ENCODE measurements around the gene RNF166.

DNA sequence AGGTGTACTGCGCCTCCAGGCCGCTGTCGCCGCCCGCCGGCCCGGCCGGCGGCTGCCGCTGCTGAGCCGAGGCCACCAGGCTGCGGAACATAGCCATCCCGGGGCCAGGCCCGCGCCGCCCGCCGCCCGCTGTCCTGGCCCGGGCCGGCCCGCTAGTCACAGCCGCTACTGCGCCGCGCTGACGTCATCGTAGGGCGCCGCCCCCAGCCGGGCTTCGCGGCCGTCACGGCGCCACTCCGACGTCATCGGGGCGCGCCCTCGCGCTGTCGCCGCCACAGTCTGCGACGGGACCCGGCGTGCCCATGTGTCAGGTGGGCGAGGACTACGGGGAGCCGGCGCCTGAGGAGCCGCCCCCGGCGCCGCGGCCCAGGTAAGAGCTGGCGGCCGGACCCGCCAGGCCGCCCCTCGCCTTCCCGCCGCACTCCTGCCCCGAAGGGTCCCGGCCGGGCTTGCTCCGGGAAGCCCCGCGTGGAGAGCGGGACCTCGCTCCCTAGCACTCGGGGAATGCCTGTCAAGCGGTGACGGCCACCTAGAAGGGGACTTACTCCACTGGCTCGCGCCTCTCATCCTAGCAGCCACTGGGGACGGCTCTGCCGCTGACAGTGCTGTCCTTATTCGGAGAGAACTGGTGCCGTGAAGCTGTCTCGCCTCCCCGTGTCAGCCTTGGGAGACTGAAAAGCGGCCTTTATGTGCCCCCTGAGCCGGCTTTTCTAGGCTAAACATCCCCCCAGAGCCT lies at the start of gene RNF166, which contains the start of gene CTU2:
- TF ChIP-seq, protein P1, sequence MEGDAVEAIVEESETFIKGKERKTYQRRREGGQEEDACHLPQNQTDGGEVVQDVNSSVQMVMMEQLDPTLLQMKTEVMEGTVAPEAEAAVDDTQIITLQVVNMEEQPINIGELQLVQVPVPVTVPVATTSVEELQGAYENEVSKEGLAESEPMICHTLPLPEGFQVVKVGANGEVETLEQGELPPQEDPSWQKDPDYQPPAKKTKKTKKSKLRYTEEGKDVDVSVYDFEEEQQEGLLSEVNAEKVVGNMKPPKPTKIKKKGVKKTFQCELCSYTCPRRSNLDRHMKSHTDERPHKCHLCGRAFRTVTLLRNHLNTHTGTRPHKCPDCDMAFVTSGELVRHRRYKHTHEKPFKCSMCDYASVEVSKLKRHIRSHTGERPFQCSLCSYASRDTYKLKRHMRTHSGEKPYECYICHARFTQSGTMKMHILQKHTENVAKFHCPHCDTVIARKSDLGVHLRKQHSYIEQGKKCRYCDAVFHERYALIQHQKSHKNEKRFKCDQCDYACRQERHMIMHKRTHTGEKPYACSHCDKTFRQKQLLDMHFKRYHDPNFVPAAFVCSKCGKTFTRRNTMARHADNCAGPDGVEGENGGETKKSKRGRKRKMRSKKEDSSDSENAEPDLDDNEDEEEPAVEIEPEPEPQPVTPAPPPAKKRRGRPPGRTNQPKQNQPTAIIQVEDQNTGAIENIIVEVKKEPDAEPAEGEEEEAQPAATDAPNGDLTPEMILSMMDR (IDR thresholded peaks at IDR 0.05) = no peak
- TF ChIP-seq CREM (CRISPR knock-in tag; IDR thresholded peaks at IDR 0.05) = peak; percentile 100
- TF ChIP-seq TEAD4 (CRISPR knock-in tag; IDR thresholded peaks at IDR 0.05) = no peak
- TF ChIP-seq, protein P2, sequence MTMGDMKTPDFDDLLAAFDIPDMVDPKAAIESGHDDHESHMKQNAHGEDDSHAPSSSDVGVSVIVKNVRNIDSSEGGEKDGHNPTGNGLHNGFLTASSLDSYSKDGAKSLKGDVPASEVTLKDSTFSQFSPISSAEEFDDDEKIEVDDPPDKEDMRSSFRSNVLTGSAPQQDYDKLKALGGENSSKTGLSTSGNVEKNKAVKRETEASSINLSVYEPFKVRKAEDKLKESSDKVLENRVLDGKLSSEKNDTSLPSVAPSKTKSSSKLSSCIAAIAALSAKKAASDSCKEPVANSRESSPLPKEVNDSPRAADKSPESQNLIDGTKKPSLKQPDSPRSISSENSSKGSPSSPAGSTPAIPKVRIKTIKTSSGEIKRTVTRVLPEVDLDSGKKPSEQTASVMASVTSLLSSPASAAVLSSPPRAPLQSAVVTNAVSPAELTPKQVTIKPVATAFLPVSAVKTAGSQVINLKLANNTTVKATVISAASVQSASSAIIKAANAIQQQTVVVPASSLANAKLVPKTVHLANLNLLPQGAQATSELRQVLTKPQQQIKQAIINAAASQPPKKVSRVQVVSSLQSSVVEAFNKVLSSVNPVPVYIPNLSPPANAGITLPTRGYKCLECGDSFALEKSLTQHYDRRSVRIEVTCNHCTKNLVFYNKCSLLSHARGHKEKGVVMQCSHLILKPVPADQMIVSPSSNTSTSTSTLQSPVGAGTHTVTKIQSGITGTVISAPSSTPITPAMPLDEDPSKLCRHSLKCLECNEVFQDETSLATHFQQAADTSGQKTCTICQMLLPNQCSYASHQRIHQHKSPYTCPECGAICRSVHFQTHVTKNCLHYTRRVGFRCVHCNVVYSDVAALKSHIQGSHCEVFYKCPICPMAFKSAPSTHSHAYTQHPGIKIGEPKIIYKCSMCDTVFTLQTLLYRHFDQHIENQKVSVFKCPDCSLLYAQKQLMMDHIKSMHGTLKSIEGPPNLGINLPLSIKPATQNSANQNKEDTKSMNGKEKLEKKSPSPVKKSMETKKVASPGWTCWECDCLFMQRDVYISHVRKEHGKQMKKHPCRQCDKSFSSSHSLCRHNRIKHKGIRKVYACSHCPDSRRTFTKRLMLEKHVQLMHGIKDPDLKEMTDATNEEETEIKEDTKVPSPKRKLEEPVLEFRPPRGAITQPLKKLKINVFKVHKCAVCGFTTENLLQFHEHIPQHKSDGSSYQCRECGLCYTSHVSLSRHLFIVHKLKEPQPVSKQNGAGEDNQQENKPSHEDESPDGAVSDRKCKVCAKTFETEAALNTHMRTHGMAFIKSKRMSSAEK (CRISPR knock-in tag; IDR thresholded peaks at IDR 0.05; ENCODE audit: borderline replicate concordance) = no peak
- TF ChIP-seq, protein P3, sequence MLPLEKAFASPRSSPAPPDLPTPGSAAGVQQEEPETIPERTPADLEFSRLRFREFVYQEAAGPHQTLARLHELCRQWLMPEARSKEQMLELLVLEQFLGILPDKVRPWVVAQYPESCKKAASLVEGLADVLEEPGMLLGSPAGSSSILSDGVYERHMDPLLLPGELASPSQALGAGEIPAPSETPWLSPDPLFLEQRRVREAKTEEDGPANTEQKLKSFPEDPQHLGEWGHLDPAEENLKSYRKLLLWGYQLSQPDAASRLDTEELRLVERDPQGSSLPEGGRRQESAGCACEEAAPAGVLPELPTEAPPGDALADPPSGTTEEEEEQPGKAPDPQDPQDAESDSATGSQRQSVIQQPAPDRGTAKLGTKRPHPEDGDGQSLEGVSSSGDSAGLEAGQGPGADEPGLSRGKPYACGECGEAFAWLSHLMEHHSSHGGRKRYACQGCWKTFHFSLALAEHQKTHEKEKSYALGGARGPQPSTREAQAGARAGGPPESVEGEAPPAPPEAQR (CRISPR knock-in tag; IDR thresholded peaks at IDR 0.05) = no peak
- TF ChIP-seq NR2C2 (CRISPR knock-in tag; IDR thresholded peaks at IDR 0.05) = no peak

Measured in WTC11 (cell line).